Subcutaneous abdominal adipose tissue (tissue), 5 donors: ENCODE measurements around the gene TRMU.
A peak's percentile ranks its signal among the peaks of the same experiment; 100 is the strongest.

Source experiments
- H3K27ac ChIP-seq: one replicate; pipeline ENCODE4 v1.7.0; 2013; ENCODE audit warnings: low read depth, mild to moderate bottlenecking, inconsistent platforms, low read length, moderate library complexity
- H3K27me3 ChIP-seq, 5 donors: one replicate each; pipeline ENCODE4 v1.7.0; 2013; ENCODE audit warnings: low read length in 5 of 5, inconsistent platforms in 1 of 5; ENCODE audit not compliant: control insufficient read depth in 5 of 5, insufficient read depth in 4 of 5
- H3K36me3 ChIP-seq, 5 donors: one replicate each; pipeline ENCODE4 v1.7.0; 2013; ENCODE audit warnings: low read length in 5 of 5; ENCODE audit not compliant: control insufficient read depth in 5 of 5, insufficient read depth in 5 of 5
- H3K4me1 ChIP-seq, 5 donors: one replicate each; pipeline ENCODE4 v1.7.0; 2013; ENCODE audit warnings: low read length in 5 of 5, mild to moderate bottlenecking in 3 of 5, moderate library complexity in 1 of 5; ENCODE audit not compliant: control insufficient read depth in 5 of 5, insufficient read depth in 5 of 5
- H3K4me3 ChIP-seq, 5 donors: one replicate each; pipeline ENCODE4 v1.7.0; 2013; ENCODE audit warnings: low read length in 5 of 5, low read depth in 1 of 5
- H3K9ac ChIP-seq, 5 donors: one replicate each; pipeline ENCODE4 v1.7.0; 2013; ENCODE audit warnings: low read length in 5 of 5, mild to moderate bottlenecking in 4 of 5, moderate library complexity in 3 of 5
- H3K9me3 ChIP-seq, 5 donors: one replicate each; pipeline ENCODE4 v1.7.0; 2013; ENCODE audit warnings: low read length in 5 of 5; ENCODE audit not compliant: control insufficient read depth in 5 of 5
- donor health status: healthy.
- donor health status: healthy.
- donor health status: healthy.
- donor health status: healthy.
- donor health status: healthy.

TRMU gene

DNA sequence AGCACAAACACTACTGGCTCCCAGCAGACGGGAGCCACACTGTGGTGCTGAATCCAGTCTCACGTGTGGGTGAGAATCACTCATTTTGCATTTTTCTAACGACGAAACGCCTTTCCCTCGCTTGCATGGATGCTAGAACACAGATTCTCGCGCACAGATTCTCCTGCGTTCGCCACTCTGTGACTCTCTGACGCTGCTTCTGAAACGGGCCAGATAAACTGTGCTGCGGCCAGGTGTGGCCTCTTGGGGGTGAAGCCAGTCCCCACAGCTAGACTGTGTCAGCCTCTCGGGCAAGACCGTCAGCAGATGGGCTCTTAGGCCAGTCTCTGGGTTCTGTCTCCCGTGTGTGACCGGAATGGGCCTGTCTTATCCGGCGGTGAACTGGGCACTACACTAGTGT is 44.6 kb downstream of the TRMU start:
- Histone ChIP-seq H3K36me3 (no peaks in the 10 kb centered on the region), H3K27ac (no peak overlapping the region), H3K4me1 (peaks cover 0 to 2% (median 0%) of the 10 kb centered on the region in 5 donors), H3K9ac (no peak overlapping the region), H3K4me3 (no peak overlapping the region), H3K9me3 (peaks cover 0 to 15% (median 5%) of the 10 kb centered on the region in 5 donors), H3K27me3 (peaks cover 0 to 17% (median 15%) of the 10 kb centered on the region in 5 donors)

DNA sequence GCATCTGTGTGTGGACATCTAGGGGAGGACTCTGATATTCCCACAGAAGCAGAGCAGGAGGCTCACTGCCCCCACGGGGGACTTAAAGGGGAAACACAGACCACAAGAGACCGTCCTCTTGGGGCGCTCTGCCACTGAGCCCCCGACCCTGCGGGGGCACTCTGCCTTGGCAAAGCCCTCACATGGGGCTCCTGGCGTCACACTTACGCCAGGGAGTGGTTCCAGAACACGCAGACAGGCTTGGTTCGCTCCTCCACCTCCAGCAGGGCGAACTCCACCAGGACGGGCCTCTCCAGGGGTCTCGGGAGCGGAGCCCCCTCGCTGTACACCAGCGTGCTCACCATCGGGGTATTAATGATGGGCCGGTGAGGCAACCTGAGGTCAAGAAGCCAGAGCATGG is 45.1 kb downstream of the TRMU start:
- Histone ChIP-seq H3K36me3 (no peaks in the 10 kb centered on the region), H3K4me1 (peaks cover 0 to 2% (median 0%) of the 10 kb centered on the region in 5 donors), H3K27me3 (peaks cover 0 to 17% (median 15%) of the 10 kb centered on the region in 5 donors), H3K9me3 (peaks cover 0 to 11% (median 5%) of the 10 kb centered on the region in 5 donors), H3K9ac (no peak overlapping the region), H3K27ac (no peak overlapping the region), H3K4me3 (no peak overlapping the region)

DNA sequence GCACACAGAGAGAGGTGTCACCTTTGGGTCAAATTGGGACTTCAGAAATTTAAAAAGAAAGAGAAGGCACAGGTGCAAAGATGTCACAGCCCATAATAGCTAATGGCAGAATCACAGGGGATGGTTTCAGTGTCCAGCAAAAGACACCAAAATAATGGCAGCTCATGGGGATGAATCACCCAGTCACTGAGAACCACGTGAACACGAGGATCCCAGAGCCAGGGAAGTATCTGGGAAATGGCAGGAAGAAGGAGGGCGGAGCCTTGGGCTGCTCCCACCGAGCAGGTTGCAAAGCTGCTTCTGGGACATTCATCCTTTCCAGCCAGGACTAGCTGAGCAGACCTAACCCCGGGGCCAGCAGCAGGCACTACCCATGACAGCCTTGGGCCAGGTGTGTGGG is 45.6 kb downstream of the TRMU start:
- Histone ChIP-seq H3K27me3 (peaks cover 0 to 17% (median 15%) of the 10 kb centered on the region in 5 donors), H3K9me3 (peaks cover 0 to 6% (median under 1%) of the 10 kb centered on the region in 5 donors), H3K36me3 (no peaks in the 10 kb centered on the region), H3K4me3 (no peak overlapping the region), H3K27ac (no peak overlapping the region), H3K9ac (no peak overlapping the region), H3K4me1 (peaks cover 0 to 2% (median 0%) of the 10 kb centered on the region in 5 donors)

DNA sequence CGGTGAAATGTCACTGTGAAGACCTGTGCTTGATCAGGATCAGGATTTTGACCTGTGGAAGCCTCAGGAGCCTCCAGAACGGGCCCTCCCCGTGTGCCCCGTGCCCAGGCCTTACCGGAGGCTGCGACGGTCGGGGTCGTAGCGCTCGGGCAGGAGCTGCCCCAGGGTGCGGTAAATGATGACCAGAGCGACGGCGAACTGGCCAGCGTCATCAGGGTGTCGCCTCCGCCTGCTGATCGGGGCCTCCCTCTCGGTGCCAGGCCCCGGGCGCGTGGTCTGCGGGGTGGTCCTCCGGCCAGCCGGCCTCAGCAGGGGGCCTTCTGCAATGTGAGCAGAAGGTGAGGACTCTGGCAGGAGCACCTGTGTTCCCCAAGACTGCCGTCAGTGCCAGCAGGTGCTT is 46.2 kb downstream of the TRMU start:
- Histone ChIP-seq H3K9me3 (peaks cover 0 to 4% (median 0%) of the 10 kb centered on the region in 5 donors), H3K9ac (no peak overlapping the region), H3K36me3 (no peaks in the 10 kb centered on the region)

DNA sequence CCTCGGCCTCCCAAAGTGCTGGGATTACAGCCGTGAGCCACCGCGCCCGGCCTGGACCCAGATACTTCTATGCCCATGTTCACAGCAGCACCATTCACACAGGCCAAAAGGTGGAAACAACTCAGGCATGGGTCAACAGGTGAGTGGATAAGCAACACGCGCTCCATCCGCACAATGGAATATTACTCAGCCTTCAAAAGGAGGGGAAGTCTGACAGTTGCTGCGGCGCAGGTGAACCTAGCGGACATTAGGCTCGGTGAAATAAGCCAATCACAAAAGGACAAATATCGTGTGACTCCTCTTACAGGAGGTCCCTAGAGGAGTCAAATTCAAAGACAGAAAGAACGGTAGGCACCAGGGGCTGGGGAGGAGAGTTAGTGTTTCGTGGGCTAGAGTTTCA is 47.0 kb downstream of the TRMU start:
- Histone ChIP-seq H3K4me3 (no peak overlapping the region), H3K4me1 (peaks cover 0 to 2% (median 0%) of the 10 kb centered on the region in 5 donors), H3K9ac (no peak overlapping the region), H3K9me3 (no peaks in the 10 kb centered on the region), H3K27me3 (peaks cover 0 to 18% (median 12%) of the 10 kb centered on the region in 5 donors), H3K27ac (no peak overlapping the region), H3K36me3 (no peaks in the 10 kb centered on the region)

More for the DNA sequence above, 46.2 kb downstream of the TRMU start:
- H3K27ac ChIP-seq = no peak overlapping the region
- peaks cover 0 to 2% (median 0%) of the 10 kb centered on the region in 5 donors for H3K4me1 ChIP-seq
- peaks cover 0 to 18% (median 15%) of the 10 kb centered on the region in 5 donors for H3K27me3 ChIP-seq
- H3K4me3 ChIP-seq = no peak overlapping the region

DNA sequence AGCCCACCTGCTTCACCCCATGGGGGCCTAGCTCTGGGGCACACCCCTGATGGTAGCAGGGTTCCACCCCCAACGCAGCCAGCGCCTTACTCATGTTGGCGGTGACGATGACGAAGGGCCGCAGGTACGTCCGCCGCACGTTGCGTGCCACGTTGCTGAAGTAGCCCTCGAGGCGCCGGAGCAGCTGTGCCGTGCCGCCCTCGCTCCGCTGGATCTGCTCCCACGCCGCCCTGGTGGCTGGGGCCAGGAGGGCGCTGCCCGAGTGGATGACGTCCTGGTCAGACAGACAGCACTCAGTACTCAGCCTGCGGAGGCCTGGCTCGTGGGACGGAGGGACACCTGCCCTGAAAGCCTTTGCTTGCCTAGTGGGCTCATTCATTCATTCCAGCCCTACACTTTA is 50.8 kb downstream of the TRMU start:
- H3K27me3 ChIP-seq = peaks cover 0 to 8% (median 0%) of the 10 kb centered on the region in 5 donors
- H3K4me3 ChIP-seq = no peak overlapping the region
- H3K4me1 ChIP-seq = peaks cover 0 to 12% (median 3%) of the 10 kb centered on the region in 5 donors
- H3K9me3 ChIP-seq = no peaks in the 10 kb centered on the region
- H3K9ac ChIP-seq = no peak overlapping the region
- H3K36me3 ChIP-seq = no peaks in the 10 kb centered on the region
- H3K27ac ChIP-seq = no peak overlapping the region

DNA sequence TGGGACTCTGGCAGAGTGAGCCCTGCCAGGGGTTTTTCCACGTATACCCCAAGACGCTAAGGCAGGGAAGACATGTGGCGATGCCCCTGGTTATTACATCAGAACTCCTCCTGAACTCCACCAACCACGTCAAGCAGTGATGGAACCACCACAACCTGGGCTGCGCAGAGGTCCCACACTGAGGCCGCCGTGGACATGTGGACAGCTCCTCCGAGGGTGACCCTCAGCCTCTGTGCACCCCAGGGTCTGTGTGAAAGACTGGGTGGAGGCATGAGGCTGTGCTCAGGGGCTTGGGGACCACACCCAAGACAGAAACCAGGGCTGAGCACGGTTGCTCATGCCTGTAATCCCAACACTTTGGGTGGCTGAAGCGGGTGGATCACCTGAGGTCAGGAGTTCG is 52.2 kb downstream of the TRMU start:
- Histone ChIP-seq H3K27ac (no peak overlapping the region), H3K9me3 (no peaks in the 10 kb centered on the region), H3K27me3 (peaks cover 0 to 8% (median 0%) of the 10 kb centered on the region in 5 donors), H3K9ac (no peak overlapping the region), H3K4me3 (no peak overlapping the region), H3K4me1 (peaks cover 0 to 12% (median 3%) of the 10 kb centered on the region in 5 donors), H3K36me3 (no peaks in the 10 kb centered on the region)

DNA sequence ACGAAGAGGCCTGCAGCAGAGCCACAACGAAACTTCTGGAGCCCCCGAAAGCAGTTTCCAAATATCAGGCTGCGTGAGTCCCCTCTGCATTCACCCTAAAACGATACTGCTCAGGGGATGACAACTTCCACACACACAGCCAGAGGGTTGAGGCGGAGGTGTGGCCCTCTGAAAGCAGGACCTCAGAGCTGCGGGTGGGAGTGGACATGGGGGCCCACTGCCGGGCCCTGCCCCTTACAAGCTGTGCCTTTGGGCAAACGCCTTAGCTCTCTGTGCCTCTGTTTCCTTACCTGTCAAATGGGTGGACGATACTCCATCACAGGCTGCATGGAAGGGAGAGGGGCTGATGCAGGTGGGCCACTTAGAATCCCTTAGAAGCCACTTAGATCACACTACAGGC is 53.1 kb downstream of the TRMU start:
- Histone ChIP-seq H3K27me3 (peaks cover 0 to 8% (median 0%) of the 10 kb centered on the region in 5 donors), H3K4me3 (no peak overlapping the region), H3K9ac (no peak overlapping the region), H3K4me1 (peaks cover 0 to 12% (median 3%) of the 10 kb centered on the region in 5 donors), H3K36me3 (no peaks in the 10 kb centered on the region), H3K9me3 (no peaks in the 10 kb centered on the region), H3K27ac (no peak overlapping the region)

DNA sequence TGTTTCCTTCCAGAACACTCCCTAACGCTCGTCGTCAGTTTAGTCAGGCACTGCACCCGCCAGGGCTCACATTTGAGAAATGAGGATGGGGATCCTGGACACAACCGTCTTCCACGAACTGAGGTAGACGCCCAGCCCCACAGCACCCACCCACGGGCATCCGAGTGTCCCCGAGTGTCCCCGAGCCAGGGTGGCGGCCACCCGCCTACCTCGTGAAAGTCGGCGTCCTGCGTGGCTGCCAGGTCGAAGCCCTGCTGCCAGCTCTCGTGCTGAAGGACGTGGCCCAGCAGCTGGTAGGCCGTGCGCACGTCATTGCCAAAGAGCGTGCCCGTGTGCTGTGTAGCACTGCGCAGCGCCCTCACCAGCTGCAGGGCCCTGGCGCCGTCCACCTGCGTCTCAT is 53.6 kb downstream of the TRMU start:
- H3K9me3 ChIP-seq = no peaks in the 10 kb centered on the region
- H3K4me3 ChIP-seq = no peak overlapping the region
- peaks cover 0 to 12% (median 3%) of the 10 kb centered on the region in 5 donors for H3K4me1 ChIP-seq
- no peak overlapping the region for H3K9ac ChIP-seq
- H3K36me3 ChIP-seq = no peaks in the 10 kb centered on the region
- H3K27me3 ChIP-seq = peaks cover 0 to 8% (median 0%) of the 10 kb centered on the region in 5 donors
- no peak overlapping the region for H3K27ac ChIP-seq

DNA sequence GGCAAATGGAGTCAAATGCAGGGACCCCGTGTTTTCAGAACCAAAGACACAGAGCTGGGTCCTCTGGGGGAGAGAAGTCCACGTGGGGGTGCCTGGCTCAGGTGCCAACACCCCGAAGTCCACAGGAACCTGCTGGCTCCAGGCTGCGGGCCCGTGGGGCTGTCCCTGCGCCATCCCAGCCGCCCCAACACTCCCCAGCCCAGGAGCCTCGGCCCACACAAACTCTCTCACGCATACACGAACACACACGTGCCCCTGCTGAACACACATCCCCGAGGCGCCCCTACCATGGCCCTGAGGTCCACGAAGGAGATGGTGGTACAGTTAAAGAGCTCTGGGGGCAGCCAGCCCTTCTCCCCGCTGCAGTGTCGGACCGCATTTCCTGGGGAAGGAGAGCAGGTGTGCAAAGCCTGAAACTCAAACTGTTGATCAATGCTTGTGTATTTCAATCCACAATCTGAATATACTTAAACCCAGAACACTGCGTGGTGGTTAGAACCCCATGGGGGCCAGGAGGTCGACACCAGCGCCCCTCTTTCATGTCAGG is 54.7 kb downstream of the TRMU start:
- H3K4me3 ChIP-seq = peak overlapping the region in 3 of 5 donors; percentile 23 to 48 (median 38)

More for the DNA sequence above, 54.7 kb downstream of the TRMU start:
- no peaks in the 10 kb centered on the region for H3K9me3 ChIP-seq
- H3K27ac ChIP-seq = no peak overlapping the region
- peak overlapping the region in 2 of 5 donors; percentile 0 to 48 for H3K9ac ChIP-seq
- H3K36me3 ChIP-seq = no peaks in the 10 kb centered on the region
- peaks cover 0 to 8% (median 0%) of the 10 kb centered on the region in 5 donors for H3K27me3 ChIP-seq
- peaks cover 0 to 12% (median 3%) of the 10 kb centered on the region in 5 donors for H3K4me1 ChIP-seq
